GM21528 (cell line): ENCODE data around the gene DNAJB5.

Experiments used
- ATAC-seq: cut with Tn5 transposase; IDR thresholded peaks from one replicate; pipeline ENCODE4 v1.9.1; 2021; ENCODE audit warnings: mild to moderate bottlenecking, moderate library complexity; ENCODE audit not compliant: unreplicated experiment, low FRiP score

The DNAJB5 gene

GRCh38 chr9:35044071-35044470 is 54.5 kb downstream of the DNAJB5 start:
- ATAC-seq = no peak
